Gastrocnemius medialis (tissue), 4 donors: ENCODE measurements around the gene AUTS2.

Experiments
- POLR2A ChIP-seq, 2 donors: fragments of 450-650 bp; IDR thresholded peaks; one replicate each; pipeline ENCODE4 v1.6.1; 2017; ENCODE audit warnings: antibody characterized with exemption in 2 of 2, mild to moderate bottlenecking in 2 of 2, moderate library complexity in 2 of 2
- TF ChIP-seq, protein P1 (sequence below), 5 experiments: fragments of 450-650 bp in 3 of 5; fragments of 200-600 bp in 2 of 5; sonication (generic) in 2 of 5; IDR thresholded peaks in 4 of 5; conservative IDR thresholded peaks in 1 of 5; 1 replicate in 4 of 5; 2 replicates in 1 of 5; pipeline ENCODE4 v1.5.1; 2016 to 2019; ENCODE audit warnings: antibody characterized with exemption in 5 of 5, mild to moderate bottlenecking in 3 of 5, moderate library complexity in 3 of 5

DNA sequence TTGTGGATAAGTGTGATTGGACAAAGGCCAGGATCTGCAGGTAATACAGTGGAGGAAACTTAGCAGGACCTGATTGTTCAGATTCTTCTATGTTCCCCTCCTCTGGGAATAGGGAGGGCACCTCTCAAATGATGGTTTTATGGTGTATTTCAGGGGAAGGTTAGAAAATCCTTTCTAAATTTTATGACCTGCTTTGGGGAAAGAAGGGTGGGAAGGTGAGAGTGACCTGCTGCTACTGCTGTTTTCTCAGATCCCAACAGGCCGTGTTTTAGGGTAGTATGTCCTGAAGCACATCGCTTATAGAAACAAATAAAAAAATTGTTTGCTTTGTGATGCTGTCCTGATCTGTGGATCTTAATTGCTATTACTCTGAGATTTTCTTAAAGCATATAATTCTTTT, 1129.6 kb downstream of the AUTS2 start:
- TF ChIP-seq, protein P1, sequence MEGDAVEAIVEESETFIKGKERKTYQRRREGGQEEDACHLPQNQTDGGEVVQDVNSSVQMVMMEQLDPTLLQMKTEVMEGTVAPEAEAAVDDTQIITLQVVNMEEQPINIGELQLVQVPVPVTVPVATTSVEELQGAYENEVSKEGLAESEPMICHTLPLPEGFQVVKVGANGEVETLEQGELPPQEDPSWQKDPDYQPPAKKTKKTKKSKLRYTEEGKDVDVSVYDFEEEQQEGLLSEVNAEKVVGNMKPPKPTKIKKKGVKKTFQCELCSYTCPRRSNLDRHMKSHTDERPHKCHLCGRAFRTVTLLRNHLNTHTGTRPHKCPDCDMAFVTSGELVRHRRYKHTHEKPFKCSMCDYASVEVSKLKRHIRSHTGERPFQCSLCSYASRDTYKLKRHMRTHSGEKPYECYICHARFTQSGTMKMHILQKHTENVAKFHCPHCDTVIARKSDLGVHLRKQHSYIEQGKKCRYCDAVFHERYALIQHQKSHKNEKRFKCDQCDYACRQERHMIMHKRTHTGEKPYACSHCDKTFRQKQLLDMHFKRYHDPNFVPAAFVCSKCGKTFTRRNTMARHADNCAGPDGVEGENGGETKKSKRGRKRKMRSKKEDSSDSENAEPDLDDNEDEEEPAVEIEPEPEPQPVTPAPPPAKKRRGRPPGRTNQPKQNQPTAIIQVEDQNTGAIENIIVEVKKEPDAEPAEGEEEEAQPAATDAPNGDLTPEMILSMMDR (IDR thresholded peaks at IDR 0.05 in 4 of 5, conservative IDR thresholded peaks at IDR 0.05 in 1 of 5) = no peak
- no peak for TF ChIP-seq POLR2A (IDR thresholded peaks at IDR 0.05)
